Cortex of kidney (tissue), 1 donor: ENCODE data around the gene TNS4.

Source experiments
- DNase-seq: peaks from one replicate; lab custom pipeline; 2025; lab: John Stamatoyannopoulos, UW

Gene TNS4

DNA sequence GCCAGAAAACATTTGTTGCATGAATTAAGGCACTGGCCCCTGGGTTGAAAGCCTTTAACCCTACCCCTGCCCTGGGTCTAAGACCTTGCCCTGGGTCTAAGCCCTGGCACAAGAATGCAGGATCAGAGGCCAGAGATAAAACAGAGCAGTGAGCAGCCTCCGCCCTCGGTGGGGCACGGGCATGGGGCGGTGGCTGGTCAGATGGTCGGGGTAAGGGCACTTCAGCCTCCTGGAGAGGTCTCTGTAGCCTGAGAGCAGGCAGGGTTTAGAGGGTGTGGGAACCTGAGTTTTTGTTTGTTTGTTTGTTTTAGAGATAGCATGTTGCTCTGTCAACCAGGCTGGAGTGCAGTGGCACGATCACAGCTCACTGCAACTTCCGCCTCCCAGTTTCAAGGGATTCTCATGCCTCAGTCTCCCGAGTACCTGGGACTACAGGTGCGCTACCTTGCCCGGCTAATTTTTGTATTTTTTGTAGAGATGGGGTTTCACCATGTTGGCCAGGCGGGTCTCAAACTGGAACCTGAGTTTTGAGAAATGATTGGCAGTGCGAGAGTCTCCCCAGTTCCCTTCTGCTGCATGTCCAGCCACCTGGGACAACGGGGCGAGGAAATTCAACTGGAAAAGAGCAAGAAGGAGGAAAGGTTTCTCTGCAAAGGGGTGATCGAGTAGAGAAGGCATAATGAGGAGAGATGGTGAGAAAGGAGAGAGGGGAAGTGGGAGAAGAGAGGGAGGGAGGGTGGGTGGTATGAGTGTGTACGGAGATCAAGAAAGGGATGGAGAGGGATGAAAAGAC is 27.7 kb downstream of the TNS4 start:
- DNase-seq, result no peak

DNA sequence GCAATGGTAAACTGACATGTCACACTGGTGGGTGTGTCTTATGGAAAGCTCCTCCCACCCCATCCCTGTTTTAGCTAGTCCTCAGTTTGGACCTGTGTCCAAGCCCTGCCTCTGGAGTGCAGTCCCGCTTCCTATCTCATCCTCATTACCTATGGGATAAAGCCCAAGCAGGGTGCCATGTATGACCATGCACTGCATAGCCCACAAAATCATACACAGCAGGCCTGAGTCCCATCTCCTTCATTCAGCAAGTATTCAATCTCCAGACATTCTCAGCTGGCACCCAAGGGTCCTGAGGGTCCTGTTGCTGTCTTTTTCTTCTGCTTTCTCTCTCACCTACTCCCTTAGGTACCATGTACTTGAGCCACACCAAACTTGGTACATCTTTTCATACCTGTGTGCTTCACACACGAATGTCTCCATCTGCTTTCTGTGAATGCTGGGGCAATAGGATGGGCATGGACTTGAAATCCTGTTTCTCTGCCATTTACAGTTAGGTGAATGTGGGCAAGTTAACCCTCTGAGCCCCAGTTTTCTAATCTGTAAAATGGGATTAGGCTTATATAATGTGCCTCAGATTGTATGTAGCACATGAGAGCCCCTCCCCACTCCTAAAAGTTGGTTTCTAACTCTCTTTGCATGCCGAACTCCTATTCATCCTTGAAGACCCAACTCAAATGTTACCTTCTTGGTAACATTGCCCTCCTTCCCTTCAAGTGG is 28.5 kb downstream of the TNS4 start:
- no peak for DNase-seq

GRCh38 chr17:40471846-40472732 is 29.3 kb downstream of the TNS4 start:
- no peak for DNase-seq

- no peak for DNase-seq
These were observed 30.2 kb downstream of the TNS4 start for GRCh38 chr17:40470932-40471828.

DNA sequence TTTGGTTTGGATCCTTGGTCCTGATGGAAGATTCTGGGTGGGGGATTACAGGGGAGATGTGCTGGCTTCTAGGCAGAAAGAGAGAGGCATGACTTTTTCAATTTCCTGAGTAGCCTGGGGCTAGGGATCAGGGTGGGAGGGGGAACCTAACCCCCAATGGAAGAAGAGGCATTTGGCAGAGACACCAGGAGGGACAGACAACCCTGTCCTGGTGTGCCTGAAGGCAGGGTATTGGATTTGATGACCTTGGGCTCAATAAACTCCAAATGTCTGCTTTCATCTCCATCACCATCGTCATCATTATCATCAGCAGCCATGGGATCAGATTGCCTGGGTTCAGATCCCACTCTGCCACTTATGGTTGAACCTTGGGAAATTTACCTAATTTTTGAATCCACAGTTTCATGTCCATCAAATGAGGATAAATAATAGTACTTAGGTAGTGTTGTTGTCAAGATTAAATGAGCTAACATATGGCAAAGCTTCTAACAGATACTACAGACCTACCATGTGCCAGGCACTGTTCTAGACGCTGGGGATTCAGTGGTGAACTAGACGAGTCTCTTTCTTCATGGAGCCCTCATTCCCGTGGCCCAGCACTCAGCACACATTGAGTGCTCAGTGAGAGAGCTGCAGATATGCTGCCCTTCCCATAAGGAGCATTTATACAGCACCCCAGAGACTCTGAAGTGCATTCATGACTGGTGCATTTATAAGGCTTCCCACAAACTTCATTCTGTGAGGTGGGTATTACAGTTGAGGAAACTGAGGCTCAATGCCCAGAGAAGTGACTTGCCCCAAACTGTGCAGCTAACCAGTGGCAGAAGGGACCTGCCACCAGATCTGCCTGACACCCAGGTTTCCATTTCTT is 31.4 kb downstream of the TNS4 start:
- no peak for DNase-seq

DNA sequence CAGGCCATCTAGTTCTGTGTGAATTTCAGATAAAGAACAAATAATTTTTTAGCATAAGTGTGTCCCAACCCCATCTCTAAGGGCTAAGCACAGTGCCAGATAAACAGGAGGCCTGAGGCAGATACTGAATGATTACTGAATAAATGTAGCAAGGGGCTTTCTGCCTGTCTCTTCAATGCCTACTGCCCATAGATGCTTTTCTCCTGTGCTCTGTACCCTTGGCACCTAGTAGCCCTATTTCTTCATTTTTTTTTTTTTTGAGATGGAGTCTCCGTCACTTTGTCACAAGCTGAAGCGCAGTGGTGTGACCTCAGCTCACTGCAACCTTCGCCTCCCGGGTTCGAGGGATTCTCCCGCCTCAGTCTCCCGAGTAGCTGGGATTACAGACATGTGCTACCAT is 32.9 kb downstream of the TNS4 start:
- DNase-seq, result no peak

- DNase-seq, result no peak
These were observed 34.0 kb downstream of the TNS4 start for GRCh38 chr17:40467281-40467867.

DNA sequence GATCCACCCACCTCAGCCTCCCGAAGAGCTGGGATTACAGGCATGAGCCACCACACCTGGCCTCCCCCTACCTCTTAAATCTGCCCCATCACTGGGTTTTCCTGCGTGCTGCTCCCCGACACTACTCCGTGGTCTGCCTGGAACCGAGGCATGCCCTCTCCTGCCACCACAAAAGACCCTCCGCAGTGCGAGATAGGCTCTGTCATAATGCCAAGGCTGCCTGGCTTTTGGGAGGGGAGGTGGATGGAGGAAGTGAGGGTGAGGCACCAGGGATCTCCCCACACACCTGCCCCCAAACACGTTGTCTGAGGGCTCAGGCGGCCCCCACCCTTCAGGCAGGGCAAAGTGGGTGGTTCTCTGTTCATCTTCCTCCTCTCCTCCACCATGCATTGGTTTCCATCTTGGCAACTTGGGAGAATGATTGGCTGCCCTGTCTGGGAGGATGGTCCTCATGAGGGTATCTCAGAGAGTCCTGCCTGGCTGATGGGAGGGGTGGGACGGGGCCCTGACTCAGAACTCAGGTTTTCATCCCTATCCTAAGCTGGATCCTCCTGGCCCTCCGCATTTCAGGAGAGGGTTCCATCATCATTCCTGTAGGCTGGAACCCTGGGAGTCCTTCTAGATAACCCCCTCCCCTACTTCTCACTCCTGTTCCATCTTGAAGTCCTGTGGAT is 35.0 kb downstream of the TNS4 start:
- DNase-seq, result no peak

DNA sequence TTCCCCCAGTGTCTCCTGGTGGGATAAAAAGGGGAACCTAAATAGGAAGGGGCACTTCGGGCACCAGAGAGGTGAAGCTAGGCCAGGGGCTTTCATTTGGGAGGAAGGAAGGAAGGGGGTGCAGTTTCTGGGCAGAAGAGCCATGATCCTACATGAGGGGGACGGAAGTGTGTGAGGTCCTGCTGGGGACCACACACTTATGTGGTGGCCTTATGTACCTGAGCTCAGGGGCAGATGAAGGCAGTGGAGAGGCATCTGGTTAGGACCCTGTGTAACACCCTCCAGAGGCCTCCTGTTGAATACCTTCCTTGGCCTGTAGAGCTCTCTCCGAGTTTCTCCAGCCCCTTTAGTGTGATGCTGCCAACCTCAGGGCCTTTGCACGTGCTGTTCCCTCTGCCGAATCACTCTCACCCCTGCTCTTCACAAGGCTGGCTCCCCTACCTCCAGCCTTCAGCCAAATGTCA is 37.0 kb downstream of the TNS4 start:
- no peak for DNase-seq

- no peak for DNase-seq
These were observed 38.3 kb downstream of the TNS4 start for GRCh38 chr17:40463122-40463550.

DNA sequence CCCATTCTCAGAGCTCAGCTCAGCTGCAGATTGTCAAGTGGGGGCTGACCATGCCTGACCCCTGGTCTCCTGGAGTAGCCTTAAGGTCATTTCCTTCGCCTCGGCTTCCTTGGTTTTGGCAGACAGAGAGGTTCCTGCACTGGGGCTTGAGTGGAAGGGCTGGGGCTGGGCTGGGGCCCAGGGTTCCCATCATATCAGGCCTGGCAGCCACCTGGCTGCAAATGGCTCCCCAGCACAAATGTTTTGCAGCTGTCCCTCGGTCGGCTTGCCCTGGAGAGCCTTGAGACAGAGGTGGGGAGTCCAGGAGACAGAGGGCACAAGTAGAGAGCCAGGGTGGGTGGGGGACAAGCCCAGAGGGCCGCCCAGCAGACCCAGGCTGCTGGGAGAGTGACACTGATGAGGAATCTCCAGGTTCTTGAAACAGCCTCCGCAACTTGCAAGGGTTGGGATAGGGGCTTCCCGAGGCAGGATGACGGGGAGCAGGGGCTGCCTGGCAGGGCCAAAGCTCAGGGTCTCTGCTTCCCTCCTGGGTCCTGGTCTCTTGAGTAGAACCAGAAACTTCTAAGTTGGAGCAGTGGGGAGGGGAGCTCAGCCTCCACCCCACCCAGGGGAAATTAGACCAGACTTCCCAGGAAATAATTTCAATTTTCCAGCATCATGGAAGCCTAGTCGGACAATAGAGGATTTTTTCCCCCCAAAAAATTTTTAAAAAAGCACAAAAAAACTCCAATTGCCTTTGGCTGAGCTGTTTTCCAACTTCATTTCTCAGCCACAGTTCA is 38.9 kb downstream of the TNS4 start:
- DNase-seq, result no peak

DNA sequence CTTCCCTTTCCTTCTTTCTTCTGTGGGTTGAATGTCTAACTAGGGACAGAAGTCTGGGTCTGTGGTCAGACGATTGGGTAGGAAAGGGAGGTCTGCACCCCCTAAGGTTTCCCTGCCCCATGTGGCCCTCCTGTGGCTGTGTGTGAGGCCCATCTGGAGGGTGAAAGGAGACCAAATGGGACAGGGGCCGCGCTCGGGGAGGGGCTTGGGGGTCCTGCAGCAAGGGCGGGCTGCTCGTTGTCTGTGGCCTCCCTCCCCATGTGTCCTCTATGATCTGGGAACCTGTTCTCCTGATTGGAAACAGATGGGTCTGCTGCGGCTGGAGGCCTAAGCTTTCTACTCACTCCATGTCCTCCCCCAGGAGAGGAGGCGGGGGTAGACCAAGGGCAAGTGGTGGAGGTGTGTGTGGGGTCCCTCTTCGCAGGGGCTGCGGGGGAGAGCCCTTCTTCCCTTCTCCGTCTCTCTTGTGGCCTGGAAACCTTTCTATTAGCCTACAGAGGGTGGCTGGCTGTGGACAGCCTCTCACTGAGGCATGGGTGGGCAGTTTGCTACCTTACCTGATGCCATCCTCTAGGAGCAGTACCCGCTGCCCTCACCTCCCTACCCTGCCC is 39.6 kb downstream of the TNS4 start:
- no peak for DNase-seq

DNA sequence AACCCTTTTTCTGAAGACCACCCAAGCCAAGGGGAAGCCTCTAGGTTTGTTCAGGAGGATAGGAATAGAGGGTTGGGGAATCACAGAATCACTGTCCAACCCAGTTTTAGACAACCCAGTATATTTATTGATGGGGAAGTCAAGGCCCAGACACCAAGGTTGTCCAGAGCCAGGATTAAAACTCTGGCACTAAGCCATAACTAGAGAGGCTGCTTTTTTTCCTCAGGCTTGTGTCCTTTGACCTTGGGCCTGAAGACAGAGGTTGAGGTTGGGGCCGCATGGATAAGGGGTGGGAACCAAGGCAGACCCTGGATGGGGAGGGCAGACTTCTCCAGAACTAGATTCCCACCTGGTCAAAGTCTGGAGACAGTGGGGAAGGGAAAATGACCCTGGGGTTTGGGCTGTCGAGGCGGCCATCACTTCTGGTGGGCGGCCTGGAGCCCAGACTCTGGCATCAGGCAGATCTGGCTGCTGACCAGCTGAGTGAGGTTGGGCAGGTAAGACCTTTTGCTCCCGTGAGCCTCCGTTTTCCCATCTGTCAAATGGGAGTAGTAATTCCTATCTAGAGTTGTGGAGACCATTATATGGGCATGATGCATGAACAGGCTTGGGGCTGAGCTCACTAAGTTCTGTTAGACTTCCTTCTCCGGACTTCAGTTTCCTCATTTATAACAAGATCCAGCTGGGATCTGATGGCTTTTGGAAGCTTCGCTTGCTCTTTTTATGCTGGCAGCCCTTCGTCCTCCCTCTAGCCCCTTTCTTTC is 40.3 kb downstream of the TNS4 start:
- DNase-seq, result no peak

GRCh38 chr17:40460604-40460967 is 40.8 kb downstream of the TNS4 start:
- DNase-seq, result no peak

GRCh38 chr17:40459636-40460603 is 41.5 kb downstream of the TNS4 start:
- no peak for DNase-seq

DNA sequence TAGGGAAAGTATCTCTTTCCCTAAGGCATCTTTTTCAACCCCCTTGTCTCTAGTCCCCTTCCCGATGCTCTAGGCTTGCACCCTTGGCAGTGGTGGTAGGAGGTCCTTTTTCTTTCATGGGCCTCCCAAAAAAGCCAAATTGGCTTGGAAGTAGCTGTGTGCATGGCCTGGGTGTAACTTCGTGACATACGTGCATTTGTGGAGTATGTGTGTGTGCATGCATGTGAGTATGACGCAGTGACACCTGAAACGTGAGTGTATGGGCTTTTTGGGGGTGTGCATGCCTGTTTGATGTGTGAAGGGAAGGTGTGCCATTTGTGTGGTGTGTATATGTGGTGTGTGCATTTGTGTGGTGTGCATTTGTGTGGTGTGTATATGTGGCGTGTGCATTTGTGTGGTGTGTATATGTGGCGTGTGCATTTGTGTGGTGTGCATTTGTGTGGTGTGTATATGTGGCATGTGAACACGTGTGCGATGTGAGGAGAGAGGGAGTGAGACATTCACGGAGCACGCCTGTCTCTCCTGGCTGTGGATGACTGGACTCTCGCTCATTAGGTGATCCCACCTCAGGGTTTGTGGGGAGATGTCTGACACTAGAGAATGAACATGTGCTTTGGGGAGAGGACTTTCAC is 42.5 kb downstream of the TNS4 start:
- no peak for DNase-seq
